HCT116 (cell line): Measurements from ENCODE around the gene ATXN1L. TPM values are rescaled to one million over a fixed set of nuclear protein-coding genes. Genes with fewer than 3 reads are reported as not detected.

Source experiments
- ATAC-seq: fragments of 200-7000 bp; cut with Tn5 transposase; 2 replicates; pipeline ENCODE4 v1.9.1; 2020; ENCODE audit warnings: mild to moderate bottlenecking, moderate library complexity
- BruUV-seq: library from RNA; stranded (reverse); fragments of 400-500 nt; replicated peaks from 2 replicates; lab custom pipeline; 2021; lab: Mats Ljungman, UMichigan
- CTCF ChIA-PET: fragments of 300-600 bp; sonication (Branson Sonifier 250); formaldehyde crosslinking; loops from one replicate; lab custom pipeline; 2021; ENCODE audit warnings: antibody characterized with exemption; lab: Charles Lee
- POLR2A ChIA-PET: fragments of 300-600, 350-600 bp; sonication (Branson Sonifier 250); formaldehyde crosslinking; loops from one replicate; lab custom pipeline; 2021; ENCODE audit warnings: antibody characterized with exemption; lab: Charles Lee
- RAD21 ChIA-PET, 2 experiments: fragments of 300-600 bp; sonication (Branson Sonifier 250); formaldehyde crosslinking; loops; one replicate each; lab custom pipeline; 2023; ENCODE audit warnings: low total read pairs in 2 of 2; ENCODE audit not compliant: uncharacterized antibody in 2 of 2, unreplicated experiment in 2 of 2, low non-redundant PET in 1 of 2; lab: Charles Lee
- DNase-seq: peaks from one replicate; pipeline ENCODE4 v3.0.0-alpha.2; 2010; ENCODE audit warnings: low read depth, low spot score
- H2AFZ ChIP-seq: fragments of 200-600 bp; shearing (Covaris generic), sonication (generic); 2 replicates; pipeline ENCODE4 v1.6.1; 2017; ENCODE audit warnings: low read depth, mixed run types, mixed read lengths, antibody characterized with exemption, low read length; ENCODE audit not compliant: poor library complexity, severe bottlenecking
- H3K27ac ChIP-seq: 2 replicates; pipeline ENCODE4 v1.5.1; 2012; ENCODE audit warnings: low read depth, low read length
- H3K27me3 ChIP-seq: fragments of 200-600 bp; sonication (generic); 2 replicates; pipeline ENCODE4 v1.6.1; 2016; ENCODE audit warnings: mixed run types, low read length, mixed read lengths; ENCODE audit not compliant: insufficient read depth
- H3K36me3 ChIP-seq, 2 experiments: fragments of 200-500 bp in 1 of 2; fragments of 200-600 bp in 1 of 2; sonication (Bioruptor generic) in 1 of 2; sonication (generic) in 1 of 2; 2 replicates each; pipeline versions ENCODE4 v1.5.1 to v1.6.1; 2014 to 2016; ENCODE audit warnings: low read length in 2 of 2, inconsistent platforms in 1 of 2, mixed read lengths in 1 of 2, mixed run types in 1 of 2; ENCODE audit not compliant: insufficient read depth in 2 of 2, control insufficient read depth in 1 of 2
- H3K4me1 ChIP-seq, 2 experiments: fragments of 200-600 bp in 1 of 2; sonication (generic) in 1 of 2; 2 replicates each; pipeline versions ENCODE4 v1.5.1 to v1.6.1; 2012 to 2017; ENCODE audit warnings: low read length in 2 of 2, inconsistent platforms in 1 of 2, mild to moderate bottlenecking in 1 of 2, mixed read lengths in 1 of 2, mixed run types in 1 of 2, moderate library complexity in 1 of 2; ENCODE audit not compliant: insufficient read depth in 2 of 2, control insufficient read depth in 1 of 2
- H3K4me2 ChIP-seq: fragments of 200-600 bp; sonication (generic); 2 replicates; pipeline ENCODE4 v1.6.1; 2017; ENCODE audit warnings: mixed run types, low read length, mixed read lengths
- H3K4me3 ChIP-seq, 2 experiments: fragments of 200-600 bp in 1 of 2; sonication (generic) in 1 of 2; replicated peaks in 1 of 2; 2 replicates each; pipeline ENCODE4 v1.5.1; 2011 to 2016; ENCODE audit warnings: low read length in 2 of 2, control low read depth in 1 of 2, low read depth in 1 of 2, mild to moderate bottlenecking in 1 of 2, mixed read lengths in 1 of 2, mixed run types in 1 of 2
- H3K79me2 ChIP-seq: fragments of 200-600 bp; sonication (generic); 2 replicates; pipeline ENCODE4 v1.6.1; 2017; ENCODE audit warnings: mild to moderate bottlenecking, mixed run types, low read length, moderate library complexity, mixed read lengths; ENCODE audit not compliant: insufficient read depth
- H3K9ac ChIP-seq: fragments of 200-600 bp; sonication (generic); 2 replicates; pipeline ENCODE4 v1.6.1; 2016; ENCODE audit warnings: low read length, mixed read lengths
- H3K9me2 ChIP-seq: fragments of 200-600 bp; sonication (generic), shearing (Covaris generic); 2 replicates; pipeline ENCODE4 v1.6.1; 2017; ENCODE audit warnings: mixed run types, mild to moderate bottlenecking, moderate library complexity; ENCODE audit not compliant: insufficient read depth
- H3K9me3 ChIP-seq, 2 experiments: fragments of 200-500 bp in 1 of 2; fragments of 200-600 bp in 1 of 2; sonication (Bioruptor generic) in 1 of 2; sonication (generic) in 1 of 2; 2 replicates each; pipeline ENCODE4 v1.6.1; 2014 to 2017; ENCODE audit warnings: low read length in 2 of 2, mixed read lengths in 2 of 2, inconsistent platforms in 1 of 2, low read depth in 1 of 2, mild to moderate bottlenecking in 1 of 2, mixed run types in 1 of 2, moderate library complexity in 1 of 2; ENCODE audit not compliant: control insufficient read depth in 1 of 2, insufficient read depth in 1 of 2
- H4K20me1 ChIP-seq: fragments of 200-600 bp; sonication (generic), shearing (Covaris generic); 2 replicates; pipeline ENCODE4 v1.6.1; 2017; ENCODE audit warnings: mixed run types, mild to moderate bottlenecking, moderate library complexity; ENCODE audit not compliant: insufficient read depth
- ATF3 ChIP-seq: IDR thresholded peaks from 2 replicates; pipeline ENCODE4 v1.6.1; 2012
- CBX3 ChIP-seq: IDR thresholded peaks from 2 replicates; pipeline ENCODE4 v1.6.1; 2012; ENCODE audit warnings: low read depth
- CEBPB ChIP-seq: IDR thresholded peaks from 2 replicates; pipeline ENCODE4 v1.6.1; 2012; ENCODE audit warnings: low read depth
- CTCF ChIP-seq, 3 experiments: fragments of 200-600 bp in 1 of 3; sonication (generic) in 1 of 3; IDR thresholded peaks in 2 of 3; conservative IDR thresholded peaks in 1 of 3; 2 replicates each; pipeline ENCODE4 v1.5.1; 2012 to 2017; ENCODE audit warnings: low read depth in 2 of 3, low read length in 2 of 3, antibody characterized with exemption in 1 of 3, borderline replicate concordance in 1 of 3, control low read depth in 1 of 3, mild to moderate bottlenecking in 1 of 3, mixed read lengths in 1 of 3, mixed run types in 1 of 3, moderate library complexity in 1 of 3; ENCODE audit not compliant: insufficient read depth in 1 of 3
- EGR1 ChIP-seq: IDR thresholded peaks from 2 replicates; pipeline ENCODE4 v1.6.1; 2012; ENCODE audit warnings: low read depth
- ELF1 ChIP-seq: IDR thresholded peaks from 2 replicates; pipeline ENCODE4 v1.6.1; 2012; ENCODE audit warnings: low read depth, borderline replicate concordance
- EZH2 ChIP-seq: fragments of 200-600 bp; sonication (generic); IDR thresholded peaks from 2 replicates; pipeline ENCODE4 v1.6.1; 2017; ENCODE audit warnings: antibody characterized with exemption, mixed run types
- FOSL1 ChIP-seq: IDR thresholded peaks from 2 replicates; pipeline ENCODE4 v1.6.1; 2012; ENCODE audit warnings: low read depth
- JUND ChIP-seq: IDR thresholded peaks from 2 replicates; pipeline ENCODE4 v1.6.1; 2012
- MAX ChIP-seq: IDR thresholded peaks from 2 replicates; pipeline ENCODE4 v1.6.1; 2012
- POLR2A ChIP-seq: IDR thresholded peaks from 2 replicates; pipeline ENCODE4 v1.7.0; 2011; ENCODE audit warnings: borderline replicate concordance; ENCODE audit not compliant: insufficient read depth, insufficient read length; ENCODE audit errors: extremely low read depth
- POLR2AphosphoS5 ChIP-seq: IDR thresholded peaks from 2 replicates; pipeline ENCODE4 v1.6.1; 2011; ENCODE audit warnings: mild to moderate bottlenecking, low read depth, low read length, moderate library complexity
- RAD21 ChIP-seq: IDR thresholded peaks from 2 replicates; pipeline ENCODE4 v1.6.1; 2012; ENCODE audit warnings: low read depth, mild to moderate bottlenecking
- REST ChIP-seq: IDR thresholded peaks from 2 replicates; pipeline ENCODE4 v1.6.1; 2012; ENCODE audit warnings: low read depth
- SIN3A ChIP-seq: IDR thresholded peaks from 2 replicates; pipeline ENCODE4 v1.6.1; 2012; ENCODE audit warnings: low read depth
- SP1 ChIP-seq: IDR thresholded peaks from 2 replicates; pipeline ENCODE4 v1.6.1; 2012; ENCODE audit warnings: low read depth
- ZFX ChIP-seq: fragments of 450-650 bp; IDR thresholded peaks from 2 replicates; pipeline ENCODE4 v1.6.1; 2017
- intact Hi-C: fragments of 100-400 bp; cut with micrococcal nuclease; formaldehyde crosslinking; loops from 2 replicates; pipeline ENCODE4 v1.10.0; 2022
- total RNA-seq: library from RNA; stranded (reverse); gene quantifications from one replicate; pipeline ENCODE4 v1.2.1, GENCODE V29; 2021; ENCODE audit not compliant: unreplicated experiment

Gene ATXN1L
- total RNA-seq, 1 experiment from 2014 or later = 20.5 TPM

GRCh38 chr16:71852158-71852557 is 6.4 kb downstream of the ATXN1L start:
- peaks cover 22% of the 10 kb centered on the region for H3K79me2 ChIP-seq
- H3K27me3 ChIP-seq = no peaks in the 10 kb centered on the region

GRCh38 chr16:71852561-71852960 is 6.8 kb downstream of the ATXN1L start:
- ChIA-PET POLR2A (interaction anchor here (0.6 kb wide), 1 partner anchor 43 kb away, joined by 3 read pairs; no protein-coding TSS in a partner anchor), CTCF (no interaction called here), RAD21 (no interaction called here)
- no peak for ATAC-seq
- H3K9ac ChIP-seq = no peak overlapping the region
- no peaks in the 10 kb centered on the region for H3K9me3 ChIP-seq
- H3K27ac ChIP-seq = no peak overlapping the region
- intact Hi-C loops = no loop called here
- no peaks in the 10 kb centered on the region for H3K27me3 ChIP-seq
- peaks cover 18% of the 10 kb centered on the region for H3K79me2 ChIP-seq
- peaks cover 16% of the 10 kb centered on the region in 2 experiments; a peak in 3 of 4 replicates for H3K36me3 ChIP-seq
- DNase-seq = no peak
- no peak overlapping the region for H3K4me2 ChIP-seq
- no peak overlapping the region for H2AFZ ChIP-seq
- peaks cover 4% of the 10 kb centered on the region; the same call in 1 of the 2 replicates for H4K20me1 ChIP-seq
- no peak overlapping the region for H3K4me3 ChIP-seq
- no peaks in the 10 kb centered on the region for H3K9me2 ChIP-seq
- no TSS peak for BruUV-seq
- no peaks in the 10 kb centered on the region; a peak in 1 of 4 replicates for H3K4me1 ChIP-seq
- TF ChIP-seq EGR1 (no peak), REST (no peak), ATF3 (no peak), RAD21 (no peak), CTCF (IDR thresholded peaks at IDR 0.05 in 2 of 3, conservative IDR thresholded peaks at IDR 0.05 in 1 of 3; ENCODE audit: borderline replicate concordance in 1 of 3, insufficient read depth in 1 of 3, low read depth in 2 of 3, low read length in 2 of 3) (no peak), CEBPB (no peak), POLR2AphosphoS5 (no peak), EZH2 (no peak), POLR2A (no peak), SP1 (no peak), ZFX (no peak), ELF1 (no peak), SIN3A (no peak), MAX (no peak), CBX3 (no peak), JUND (no peak), FOSL1 (no peak)

More at GRCh38 chr16:71852158-71852557, 6.4 kb downstream of the ATXN1L start:
- no peak overlapping the region for H3K4me2 ChIP-seq
- H3K4me3 ChIP-seq = no peak overlapping the region
- no peak overlapping the region for H3K9ac ChIP-seq
- peaks cover 16% of the 10 kb centered on the region in 2 experiments; a peak in 3 of 4 replicates for H3K36me3 ChIP-seq
- ATAC-seq = no peak
- H3K27ac ChIP-seq = no peak overlapping the region
- no peaks in the 10 kb centered on the region for H3K9me3 ChIP-seq
- POLR2A ChIA-PET = interaction anchor here (0.6 kb wide), 1 partner anchor 43 kb away, joined by 3 read pairs; no protein-coding TSS in a partner anchor
- no peak overlapping the region for H2AFZ ChIP-seq
- intact Hi-C loops = no loop called here
- H4K20me1 ChIP-seq = peaks cover 4% of the 10 kb centered on the region; the same call in 1 of the 2 replicates
- no peak for DNase-seq
- peaks cover 1 to 2% of the 10 kb centered on the region in 2 experiments for H3K4me1 ChIP-seq
- no peaks in the 10 kb centered on the region for H3K9me2 ChIP-seq
- BruUV-seq = no TSS peak
- TF ChIP-seq CEBPB (no peak), ZFX (no peak)
- TF ChIP-seq, all 23 proteins: peak for 0
- ChIA-PET CTCF (no interaction called here), RAD21 (no interaction called here)
